ENCODE measurements around the gene CLTB.

- TF ChIP-seq YY1 (IDR thresholded peaks at IDR 0.05; ENCODE audit: insufficient read depth, insufficient read length) (no peak), ZNF274 (IDR thresholded peaks at IDR 0.05; ENCODE audit: low read depth, low read length) (no peak)
Observed at GRCh38 chr5:176446028-176446665, 29.8 kb upstream of the CLTB start.

Data from NT2/D1 (cell line).